ENCODE data around the gene HIVEP1.

Gene HIVEP1

GRCh38 chr6:12020187-12020791 lies 8.2 kb downstream of the HIVEP1 start:
- DNase-seq: no peak

GRCh38 chr6:12022481-12022880 lies 10.4 kb downstream of the HIVEP1 start:
- no peak for DNase-seq

GRCh38 chr6:12022953-12023388 lies 10.9 kb downstream of the HIVEP1 start:
- no peak for DNase-seq

- DNase-seq: no peak
Observed at GRCh38 chr6:12024216-12024615, 12.1 kb downstream of the HIVEP1 start.

GRCh38 chr6:12024699-12025434 lies 12.8 kb downstream of the HIVEP1 start:
- DNase-seq: no peak

GRCh38 chr6:12026120-12026519 lies 14.0 kb downstream of the HIVEP1 start:
- DNase-seq: no peak

GRCh38 chr6:12026833-12027232 lies 14.7 kb downstream of the HIVEP1 start:
- no peak for DNase-seq

- no peak for DNase-seq
Observed at GRCh38 chr6:12028213-12028612, 16.1 kb downstream of the HIVEP1 start.

- no peak for DNase-seq
Observed at GRCh38 chr6:12029979-12030737, 18.0 kb downstream of the HIVEP1 start.

GRCh38 chr6:12030993-12031550 lies 19.0 kb downstream of the HIVEP1 start:
- DNase-seq: no peak

GRCh38 chr6:12032783-12033573 lies 20.9 kb downstream of the HIVEP1 start:
- no peak for DNase-seq

- no peak for DNase-seq
Observed at GRCh38 chr6:12033770-12034169, 21.7 kb downstream of the HIVEP1 start.

- no peak for DNase-seq
Observed at GRCh38 chr6:12034349-12034748, 22.2 kb downstream of the HIVEP1 start.

- no peak for DNase-seq
Observed at GRCh38 chr6:12034837-12035236, 22.7 kb downstream of the HIVEP1 start.

GRCh38 chr6:12036766-12037165 lies 24.7 kb downstream of the HIVEP1 start:
- DNase-seq: no peak

- no peak for DNase-seq
Observed at GRCh38 chr6:12037798-12038197, 25.7 kb downstream of the HIVEP1 start.

GRCh38 chr6:12039540-12040459 lies 27.7 kb downstream of the HIVEP1 start:
- no peak for DNase-seq

- DNase-seq: no peak
Observed at GRCh38 chr6:12047304-12047703, 35.2 kb downstream of the HIVEP1 start.

GRCh38 chr6:12047792-12048432 lies 35.8 kb downstream of the HIVEP1 start:
- no peak for DNase-seq

GRCh38 chr6:12048609-12049008 lies 36.5 kb downstream of the HIVEP1 start:
- DNase-seq: no peak

- no peak for DNase-seq
Observed at GRCh38 chr6:12049165-12049564, 37.1 kb downstream of the HIVEP1 start.

Measured in activated T-cell treated with anti-CD3 and anti-CD28 coated beads for 4 hours (primary cell).